ENCODE data around the gene NPIPB6. TPM values are rescaled to one million over a fixed set of nuclear protein-coding genes. Genes with fewer than 3 reads are reported as not detected.

The NPIPB6 gene
- polyA plus RNA-seq, 2 donors, result 0.21 to 0.77 TPM

DNA sequence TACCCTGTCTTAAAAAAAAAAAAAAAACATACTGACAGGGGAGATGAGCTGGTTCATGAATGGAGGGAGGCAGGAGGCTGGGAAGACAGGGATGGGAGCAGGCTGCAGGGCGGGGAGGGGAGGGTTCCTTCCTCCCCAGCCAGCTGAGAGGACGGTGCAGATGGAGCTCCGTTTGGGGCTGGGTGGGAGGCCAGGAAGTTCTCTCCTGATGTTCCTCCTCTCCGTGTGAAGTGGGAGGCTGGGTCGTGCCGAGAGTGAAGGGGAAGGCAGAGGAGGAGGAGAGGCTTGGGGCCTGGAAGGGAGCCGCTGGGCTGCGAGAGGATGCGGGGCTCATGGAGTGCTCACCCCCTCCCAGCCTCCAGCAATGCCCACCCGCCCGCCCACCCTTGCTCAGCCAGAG, 49.7 kb downstream of the NPIPB6 start:
- Histone ChIP-seq H3K4me1 (ENCODE audit: control insufficient read depth in 2 of 2, insufficient read depth in 2 of 2, low read length in 1 of 2) (no peaks in the 10 kb centered on the region), H3K27ac (ENCODE audit: low read depth in 2 of 2, low read length in 1 of 2) (no peak overlapping the region), H3K36me3 (ENCODE audit: control insufficient read depth in 2 of 2, insufficient read depth in 2 of 2, low read length in 1 of 2) (no peaks in the 10 kb centered on the region), H3K9me3 (ENCODE audit: control insufficient read depth in 2 of 2, insufficient read depth in 1 of 2, low read depth in 1 of 2, low read length in 1 of 2) (no peaks in the 10 kb centered on the region), H3K27me3 (ENCODE audit: control insufficient read depth in 1 of 2, insufficient read depth in 2 of 2, low read length in 2 of 2) (no peaks in the 10 kb centered on the region), H3K4me3 (ENCODE audit: low read depth in 1 of 2, low read length in 2 of 2) (no peak overlapping the region)
- WGBS, 2 donors, result 67 to 70% methylated on average over 10 to 11 of the region's 11 CpGs

- no peaks in the 10 kb centered on the region for H3K4me1 ChIP-seq (ENCODE audit: control insufficient read depth in 2 of 2, insufficient read depth in 2 of 2, low read length in 1 of 2)
- H3K4me3 ChIP-seq (ENCODE audit: low read depth in 1 of 2, low read length in 2 of 2), result no peak overlapping the region
- no peaks in the 10 kb centered on the region for H3K9me3 ChIP-seq (ENCODE audit: control insufficient read depth in 2 of 2, insufficient read depth in 1 of 2, low read depth in 1 of 2, low read length in 1 of 2)
- no peak overlapping the region for H3K27ac ChIP-seq (ENCODE audit: low read depth in 2 of 2, low read length in 1 of 2)
- no peaks in the 10 kb centered on the region for H3K27me3 ChIP-seq (ENCODE audit: control insufficient read depth in 1 of 2, insufficient read depth in 2 of 2, low read length in 2 of 2)
- 87 to 89% methylated on average over 10 of the region's 10 CpGs for WGBS, 2 donors
- no peaks in the 10 kb centered on the region for H3K36me3 ChIP-seq (ENCODE audit: control insufficient read depth in 2 of 2, insufficient read depth in 2 of 2, low read length in 1 of 2)
These were observed 51.0 kb downstream of the NPIPB6 start for GRCh38 chr16:28312327-28312726.

DNA sequence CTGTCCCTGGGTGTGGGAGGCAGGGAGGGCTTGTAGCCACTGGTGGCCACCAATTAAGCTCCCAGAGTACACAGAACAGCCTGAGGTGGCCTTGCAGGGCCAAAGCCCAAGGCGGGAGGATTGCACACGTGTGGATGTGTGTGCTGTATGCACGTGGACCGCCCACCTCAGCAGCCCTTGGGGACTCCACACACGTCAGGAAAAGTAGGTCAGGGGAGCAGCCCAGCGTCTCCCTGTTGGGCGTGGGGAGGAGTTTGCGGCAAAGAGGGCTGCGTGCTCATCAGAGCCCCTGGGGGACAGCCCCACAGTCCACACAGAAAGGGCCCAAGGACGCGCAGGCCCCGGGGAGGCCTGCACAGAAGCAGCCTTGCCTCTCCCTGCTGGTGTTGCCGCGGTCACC, 51.4 kb downstream of the NPIPB6 start:
- Histone ChIP-seq H3K4me3 (ENCODE audit: low read depth in 1 of 2, low read length in 2 of 2) (no peak overlapping the region), H3K36me3 (ENCODE audit: control insufficient read depth in 2 of 2, insufficient read depth in 2 of 2, low read length in 1 of 2) (no peaks in the 10 kb centered on the region), H3K4me1 (ENCODE audit: control insufficient read depth in 2 of 2, insufficient read depth in 2 of 2, low read length in 1 of 2) (no peaks in the 10 kb centered on the region), H3K9me3 (ENCODE audit: control insufficient read depth in 2 of 2, insufficient read depth in 1 of 2, low read depth in 1 of 2, low read length in 1 of 2) (no peaks in the 10 kb centered on the region), H3K27ac (ENCODE audit: low read depth in 2 of 2, low read length in 1 of 2) (no peak overlapping the region), H3K27me3 (ENCODE audit: control insufficient read depth in 1 of 2, insufficient read depth in 2 of 2, low read length in 2 of 2) (no peaks in the 10 kb centered on the region)
- WGBS, 2 donors, result 79 to 83% methylated on average over 14 of the region's 14 CpGs

DNA sequence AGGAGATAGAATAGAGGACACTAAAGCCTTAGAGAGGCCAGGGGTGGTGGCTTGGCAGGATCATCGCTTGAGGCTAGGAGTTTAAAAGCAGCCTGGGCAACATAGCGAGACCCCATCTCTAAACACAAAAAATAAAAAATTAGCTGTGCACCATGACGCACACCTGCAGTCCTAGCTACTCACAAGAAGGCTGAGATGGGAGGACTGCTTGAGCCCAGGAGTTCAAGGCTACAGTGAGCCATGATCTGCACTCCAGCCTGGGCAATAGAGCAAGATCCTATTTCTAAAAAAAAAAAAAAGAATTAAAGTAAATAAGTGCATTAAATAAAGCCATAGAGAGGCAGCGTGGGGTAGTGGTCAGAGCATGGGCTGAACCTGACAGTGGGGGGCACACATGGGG, 51.9 kb downstream of the NPIPB6 start:
- WGBS, 2 donors, result 94 to 95% methylated on average over 4 of the region's 4 CpGs
- Histone ChIP-seq H3K9me3 (ENCODE audit: control insufficient read depth in 2 of 2, insufficient read depth in 1 of 2, low read depth in 1 of 2, low read length in 1 of 2) (no peaks in the 10 kb centered on the region), H3K27me3 (ENCODE audit: control insufficient read depth in 1 of 2, insufficient read depth in 2 of 2, low read length in 2 of 2) (no peaks in the 10 kb centered on the region), H3K36me3 (ENCODE audit: control insufficient read depth in 2 of 2, insufficient read depth in 2 of 2, low read length in 1 of 2) (no peaks in the 10 kb centered on the region), H3K4me1 (ENCODE audit: control insufficient read depth in 2 of 2, insufficient read depth in 2 of 2, low read length in 1 of 2) (no peaks in the 10 kb centered on the region), H3K4me3 (ENCODE audit: low read depth in 1 of 2, low read length in 2 of 2) (no peak overlapping the region), H3K27ac (ENCODE audit: low read depth in 2 of 2, low read length in 1 of 2) (no peak overlapping the region)

DNA sequence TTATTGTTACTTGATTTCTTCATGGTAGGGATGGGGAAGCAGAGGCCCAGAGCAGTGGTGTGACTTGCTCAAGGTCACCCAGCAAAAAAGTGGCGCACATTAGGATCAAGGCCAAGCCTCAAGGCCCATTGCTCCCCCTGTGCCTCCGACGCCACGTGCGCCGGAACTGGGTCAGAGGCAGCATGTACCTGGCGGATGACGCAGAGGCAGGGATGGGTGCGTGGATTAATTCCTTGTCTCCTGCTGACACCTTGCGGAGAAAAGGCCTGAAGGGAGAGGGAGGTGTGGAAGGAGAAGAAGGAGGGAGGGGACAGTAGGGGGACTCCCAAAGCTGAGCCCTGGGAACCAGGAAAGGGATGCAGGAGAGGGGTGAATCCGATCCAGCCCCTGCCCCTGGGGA, 52.5 kb downstream of the NPIPB6 start:
- H3K27ac ChIP-seq (ENCODE audit: low read depth in 2 of 2, low read length in 1 of 2), result no peak overlapping the region
- 94 to 96% methylated on average over 11 of the region's 11 CpGs for WGBS, 2 donors
- no peak overlapping the region for H3K4me3 ChIP-seq (ENCODE audit: low read depth in 1 of 2, low read length in 2 of 2)
- H3K27me3 ChIP-seq (ENCODE audit: control insufficient read depth in 1 of 2, insufficient read depth in 2 of 2, low read length in 2 of 2), result no peaks in the 10 kb centered on the region
- H3K4me1 ChIP-seq (ENCODE audit: control insufficient read depth in 2 of 2, insufficient read depth in 2 of 2, low read length in 1 of 2), result no peaks in the 10 kb centered on the region
- H3K9me3 ChIP-seq (ENCODE audit: control insufficient read depth in 2 of 2, insufficient read depth in 1 of 2, low read depth in 1 of 2, low read length in 1 of 2), result no peaks in the 10 kb centered on the region
- no peaks in the 10 kb centered on the region for H3K36me3 ChIP-seq (ENCODE audit: control insufficient read depth in 2 of 2, insufficient read depth in 2 of 2, low read length in 1 of 2)

- WGBS, 2 donors, result 71 to 76% methylated on average over 19 to 20 of the region's 20 CpGs
- Histone ChIP-seq H3K4me1 (ENCODE audit: control insufficient read depth in 2 of 2, insufficient read depth in 2 of 2, low read length in 1 of 2) (no peaks in the 10 kb centered on the region), H3K27ac (ENCODE audit: low read depth in 2 of 2, low read length in 1 of 2) (peak overlapping the region in 1 of 2 donors; percentile 2), H3K9me3 (ENCODE audit: control insufficient read depth in 2 of 2, insufficient read depth in 1 of 2, low read depth in 1 of 2, low read length in 1 of 2) (no peaks in the 10 kb centered on the region), H3K4me3 (ENCODE audit: low read depth in 1 of 2, low read length in 2 of 2) (no peak overlapping the region), H3K36me3 (ENCODE audit: control insufficient read depth in 2 of 2, insufficient read depth in 2 of 2, low read length in 1 of 2) (no peaks in the 10 kb centered on the region), H3K27me3 (ENCODE audit: control insufficient read depth in 1 of 2, insufficient read depth in 2 of 2, low read length in 2 of 2) (no peaks in the 10 kb centered on the region)
These were observed 53.4 kb downstream of the NPIPB6 start for GRCh38 chr16:28309811-28310311.

DNA sequence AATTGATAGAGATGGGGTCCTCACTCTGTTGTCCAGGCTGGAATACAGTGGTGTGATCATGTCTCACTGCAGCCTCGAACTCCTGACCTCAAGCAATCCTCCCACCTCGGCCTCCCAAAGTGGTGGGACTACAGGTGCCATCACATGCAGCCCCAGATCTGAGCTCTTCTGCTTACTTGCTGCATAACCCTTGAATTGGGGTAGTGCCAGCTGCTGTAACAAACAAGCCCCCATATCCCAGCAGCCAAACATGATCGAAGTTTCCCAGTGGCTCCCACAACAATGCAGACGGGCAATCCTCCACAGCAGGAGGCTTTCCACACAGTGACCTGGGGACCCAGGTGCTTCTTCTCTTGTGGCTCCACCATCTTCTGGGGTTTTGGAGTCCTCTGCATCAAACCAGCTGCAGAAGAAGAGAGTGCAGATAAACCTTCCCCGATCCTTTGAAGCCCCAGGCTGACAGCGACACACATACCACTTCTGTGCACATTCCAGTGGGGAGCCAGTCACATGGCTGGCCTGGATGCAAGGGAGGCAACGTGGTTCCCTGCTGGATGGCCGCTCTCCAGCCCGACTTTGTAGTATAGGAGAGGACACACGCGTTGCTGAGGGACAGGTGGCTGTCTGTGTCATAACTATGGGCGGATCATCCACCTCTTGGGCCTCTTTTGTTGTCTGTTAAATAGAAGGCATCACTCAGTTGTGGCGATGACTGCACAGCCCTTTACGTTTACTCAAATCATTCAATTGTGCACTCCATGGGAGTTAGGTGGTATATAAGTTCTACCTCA, 54.3 kb downstream of the NPIPB6 start:
- Histone ChIP-seq H3K27me3 (ENCODE audit: control insufficient read depth in 1 of 2, insufficient read depth in 2 of 2, low read length in 2 of 2) (no peaks in the 10 kb centered on the region), H3K9me3 (ENCODE audit: control insufficient read depth in 2 of 2, insufficient read depth in 1 of 2, low read depth in 1 of 2, low read length in 1 of 2) (no peaks in the 10 kb centered on the region), H3K36me3 (ENCODE audit: control insufficient read depth in 2 of 2, insufficient read depth in 2 of 2, low read length in 1 of 2) (no peaks in the 10 kb centered on the region), H3K27ac (ENCODE audit: low read depth in 2 of 2, low read length in 1 of 2) (no peak overlapping the region), H3K4me1 (ENCODE audit: control insufficient read depth in 2 of 2, insufficient read depth in 2 of 2, low read length in 1 of 2) (no peaks in the 10 kb centered on the region), H3K4me3 (ENCODE audit: low read depth in 1 of 2, low read length in 2 of 2) (no peak overlapping the region)
- WGBS, 2 donors, result 93% methylated on average over 14 of the region's 14 CpGs

GRCh38 chr16:28307936-28308335, 55.4 kb downstream of the NPIPB6 start:
- H3K4me1 ChIP-seq (ENCODE audit: control insufficient read depth in 2 of 2, insufficient read depth in 2 of 2, low read length in 1 of 2), result no peaks in the 10 kb centered on the region
- no peaks in the 10 kb centered on the region for H3K36me3 ChIP-seq (ENCODE audit: control insufficient read depth in 2 of 2, insufficient read depth in 2 of 2, low read length in 1 of 2)
- H3K27ac ChIP-seq (ENCODE audit: low read depth in 2 of 2, low read length in 1 of 2), result no peak overlapping the region
- H3K4me3 ChIP-seq (ENCODE audit: low read depth in 1 of 2, low read length in 2 of 2), result no peak overlapping the region
- WGBS, 2 donors, result 73 to 87% methylated on average over 5 of the region's 5 CpGs
- H3K27me3 ChIP-seq (ENCODE audit: control insufficient read depth in 1 of 2, insufficient read depth in 2 of 2, low read length in 2 of 2), result no peaks in the 10 kb centered on the region
- H3K9me3 ChIP-seq (ENCODE audit: control insufficient read depth in 2 of 2, insufficient read depth in 1 of 2, low read depth in 1 of 2, low read length in 1 of 2), result no peaks in the 10 kb centered on the region

GRCh38 chr16:28304214-28304613, 59.1 kb downstream of the NPIPB6 start:
- Histone ChIP-seq H3K27ac (ENCODE audit: low read depth in 2 of 2, low read length in 1 of 2) (no peak overlapping the region), H3K36me3 (ENCODE audit: control insufficient read depth in 2 of 2, insufficient read depth in 2 of 2, low read length in 1 of 2) (no peaks in the 10 kb centered on the region), H3K4me1 (ENCODE audit: control insufficient read depth in 2 of 2, insufficient read depth in 2 of 2, low read length in 1 of 2) (no peaks in the 10 kb centered on the region), H3K9me3 (ENCODE audit: control insufficient read depth in 2 of 2, insufficient read depth in 1 of 2, low read depth in 1 of 2, low read length in 1 of 2) (peaks cover 0 to 4% of the 10 kb centered on the region in 2 donors), H3K27me3 (ENCODE audit: control insufficient read depth in 1 of 2, insufficient read depth in 2 of 2, low read length in 2 of 2) (no peaks in the 10 kb centered on the region), H3K4me3 (ENCODE audit: low read depth in 1 of 2, low read length in 2 of 2) (no peak overlapping the region)
- WGBS, 2 donors, result 72 to 73% methylated on average over 8 of the region's 8 CpGs

DNA sequence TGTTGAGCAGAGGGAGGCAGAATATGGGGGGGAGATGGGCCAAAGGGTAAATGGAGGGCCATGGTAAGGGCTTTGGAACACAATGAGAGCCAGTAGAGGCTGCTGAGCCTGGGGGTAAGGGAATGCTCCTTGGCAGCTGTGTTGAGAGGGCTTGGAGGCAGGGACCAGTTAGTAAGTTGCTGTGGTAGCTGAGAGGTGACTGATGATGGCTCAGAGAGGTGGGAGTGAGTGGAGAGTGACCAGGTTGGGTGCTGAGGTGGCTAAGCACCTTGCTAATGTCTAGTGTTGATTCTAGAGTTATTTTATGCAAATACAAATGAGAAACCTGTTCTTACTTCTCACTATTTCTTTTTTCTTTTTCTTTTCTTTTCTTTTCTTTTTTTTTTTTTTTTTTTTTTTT, 60.2 kb downstream of the NPIPB6 start:
- no peak overlapping the region for H3K27ac ChIP-seq (ENCODE audit: low read depth in 2 of 2, low read length in 1 of 2)
- peaks cover 0 to 4% of the 10 kb centered on the region in 2 donors for H3K9me3 ChIP-seq (ENCODE audit: control insufficient read depth in 2 of 2, insufficient read depth in 1 of 2, low read depth in 1 of 2, low read length in 1 of 2)
- no peaks in the 10 kb centered on the region for H3K4me1 ChIP-seq (ENCODE audit: control insufficient read depth in 2 of 2, insufficient read depth in 2 of 2, low read length in 1 of 2)
- H3K27me3 ChIP-seq (ENCODE audit: control insufficient read depth in 1 of 2, insufficient read depth in 2 of 2, low read length in 2 of 2), result no peaks in the 10 kb centered on the region
- H3K4me3 ChIP-seq (ENCODE audit: low read depth in 1 of 2, low read length in 2 of 2), result no peak overlapping the region
- no peaks in the 10 kb centered on the region for H3K36me3 ChIP-seq (ENCODE audit: control insufficient read depth in 2 of 2, insufficient read depth in 2 of 2, low read length in 1 of 2)

Measured in esophagus (tissue), 2 donors.